ENCODE measurements around the gene RTL10. TPM values are rescaled to one million over a fixed set of nuclear protein-coding genes. Genes with fewer than 3 reads are reported as not detected.

Gene RTL10
- polyA plus RNA-seq, 2 of the 4 experiments (the other 2 are of a cell fraction): 4.4 to 5.1 TPM

- ChIA-PET CTCF (interaction anchor here (2.2 to 6.6 kb wide), 4 partner anchors 9 to 171 kb away, joined by 6 to 56 read pairs (median 10); no protein-coding TSS in a partner anchor), POLR2A (no interaction called here)
- Histone ChIP-seq H3K4me1 (no peaks in the 10 kb centered on the region), H3K9me3 (no peaks in the 10 kb centered on the region), H3K27ac (no peak overlapping the region), H3K4me3 (no peak overlapping the region), H3K4me2 (no peak overlapping the region)
- no peak for ATAC-seq
- no peak for DNase-seq (ENCODE audit: low read depth in 1 of 2, low spot score in 1 of 2)
- FAIRE-seq: no peak
- 69% methylated on average over 9 of the region's 11 CpGs for WGBS (ENCODE audit: missing lambda C conversion rate)
- TF ChIP-seq PHF8 (IDR thresholded peaks at IDR 0.05; ENCODE audit: borderline replicate concordance, low read depth): no peak
- TF ChIP-seq ZC3H11A (IDR thresholded peaks at IDR 0.05): no peak
- TF ChIP-seq EHF (CRISPR knock-in tag; IDR thresholded peaks at IDR 0.05): no peak
- TF ChIP-seq NR3C1 (IDR thresholded peaks at IDR 0.05): no peak
- TF ChIP-seq HOXB5 (CRISPR knock-in tag; IDR thresholded peaks at IDR 0.05): no peak
- no peak for TF ChIP-seq USF2 (IDR thresholded peaks at IDR 0.05)
- no peak for TF ChIP-seq MAX (IDR thresholded peaks at IDR 0.05)
- no peak for TF ChIP-seq ELK1 (IDR thresholded peaks at IDR 0.05; ENCODE audit: low read depth, low read length)
- TF ChIP-seq TP53 (CRISPR knock-in tag; IDR thresholded peaks at IDR 0.05): no peak
- no peak for TF ChIP-seq EHMT2 (IDR thresholded peaks at IDR 0.05; ENCODE audit: low read depth)
- no peak for TF ChIP-seq CHD4 (IDR thresholded peaks at IDR 0.05; ENCODE audit: borderline replicate concordance)
- no peak for TF ChIP-seq BCL3 (IDR thresholded peaks at IDR 0.05)
- TF ChIP-seq RNF2 (IDR thresholded peaks at IDR 0.05; ENCODE audit: borderline replicate concordance, low read depth): no peak
Observed at GRCh38 chr22:19901577-19902244, 47.0 kb upstream of the RTL10 start.

- no peaks in the 10 kb centered on the region for H3K9me3 ChIP-seq
- no peak for DNase-seq (ENCODE audit: low read depth in 1 of 2, low spot score in 1 of 2)
- no peak for FAIRE-seq
- WGBS (ENCODE audit: missing lambda C conversion rate): 79% methylated on average over 8 of the region's 13 CpGs
- no peak overlapping the region for H3K27ac ChIP-seq
- H3K4me2 ChIP-seq: no peak overlapping the region
- H3K4me3 ChIP-seq: no peak overlapping the region
- POLR2A ChIA-PET: no interaction called here
- CTCF ChIA-PET: interaction anchor here (2.2 to 6.6 kb wide), 3 partner anchors 10 to 170 kb away, joined by 6 to 56 read pairs (median 11); no protein-coding TSS in a partner anchor
- H3K4me1 ChIP-seq: no peaks in the 10 kb centered on the region
- no peak for TF ChIP-seq EP300 (IDR thresholded peaks at IDR 0.05)
- TF ChIP-seq FOXS1 (CRISPR knock-in tag; IDR thresholded peaks at IDR 0.05): no peak
- no peak for TF ChIP-seq HOXB5 (CRISPR knock-in tag; IDR thresholded peaks at IDR 0.05)
- no peak for ATAC-seq
Observed at GRCh38 chr22:19900707-19901436, 46.2 kb upstream of the RTL10 start.

- H3K4me1 ChIP-seq: no peaks in the 10 kb centered on the region
- no peak overlapping the region for H3K4me2 ChIP-seq
- no peaks in the 10 kb centered on the region for H3K9me3 ChIP-seq
- H3K4me3 ChIP-seq: no peak overlapping the region
- H3K27ac ChIP-seq: no peak overlapping the region
- FAIRE-seq: no peak
- DNase-seq (ENCODE audit: low read depth in 1 of 2, low spot score in 1 of 2): no peak
- CTCF ChIA-PET: interaction anchor here (2.1 to 4.1 kb wide), 2 partner anchors 143 to 169 kb away, joined by 5 to 18 read pairs; no protein-coding TSS in a partner anchor
- ATAC-seq: no peak
- WGBS (ENCODE audit: missing lambda C conversion rate): 90% methylated on average over 12 of the region's 16 CpGs
- TF ChIP-seq EP300 (IDR thresholded peaks at IDR 0.05) (no peak), GATA3 (IDR thresholded peaks at IDR 0.05; ENCODE audit: borderline replicate concordance) (no peak), TP53 (CRISPR knock-in tag; IDR thresholded peaks at IDR 0.05) (no peak)
- POLR2A ChIA-PET: no interaction called here
Observed at GRCh38 chr22:19898831-19899567, 44.3 kb upstream of the RTL10 start.
